GM06990 (cell line): ENCODE measurements around the gene CCDC170.

Experiments used
- DNase-seq: peaks from one replicate; pipeline ENCODE4 v3.0.0-alpha.2; 2011; ENCODE audit not compliant: insufficient read length; ENCODE audit errors: extremely low read depth
- H3K27me3 ChIP-seq: replicated peaks from 2 replicates; pipeline ENCODE4 v1.6.0; 2011; ENCODE audit warnings: low read length; ENCODE audit not compliant: control insufficient read depth, insufficient read depth
- H3K36me3 ChIP-seq: 2 replicates; pipeline ENCODE4 v1.5.1; 2011; ENCODE audit warnings: low read length; ENCODE audit not compliant: control insufficient read depth, insufficient read depth
- H3K4me3 ChIP-seq: replicated peaks from 2 replicates; pipeline ENCODE4 v1.5.1; 2011; ENCODE audit warnings: low read depth, mild to moderate bottlenecking, control low read depth, low read length
- TF ChIP-seq, protein P1 (sequence below): IDR thresholded peaks from 2 replicates; pipeline ENCODE4 v1.5.1; 2011; ENCODE audit warnings: low read length, control low read depth, mild to moderate bottlenecking, inconsistent platforms; ENCODE audit not compliant: insufficient read depth, poor library complexity, severe bottlenecking

CCDC170 gene

DNA sequence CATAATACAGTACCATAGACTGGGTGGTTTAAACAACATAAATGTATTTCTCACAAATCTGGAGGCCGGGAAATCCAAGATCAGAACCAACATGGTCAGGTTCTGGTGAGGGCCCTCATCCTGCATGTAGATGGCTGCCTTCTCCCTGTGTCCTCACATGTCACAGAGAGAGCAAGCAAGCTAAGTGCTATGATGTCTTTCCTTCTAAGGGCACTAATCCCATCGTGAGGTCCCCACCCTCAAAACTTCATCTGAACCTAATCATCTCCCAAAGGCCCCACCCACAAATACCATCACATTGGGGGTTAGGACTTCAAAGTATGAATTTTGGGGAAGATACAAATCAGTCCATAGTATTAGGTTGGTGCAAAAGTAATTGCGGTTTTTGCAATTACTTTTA lies 56.8 kb downstream of the CCDC170 start:
- DNase-seq = no peak
- no peaks in the 10 kb centered on the region for H3K27me3 ChIP-seq
- TF ChIP-seq, protein P1, sequence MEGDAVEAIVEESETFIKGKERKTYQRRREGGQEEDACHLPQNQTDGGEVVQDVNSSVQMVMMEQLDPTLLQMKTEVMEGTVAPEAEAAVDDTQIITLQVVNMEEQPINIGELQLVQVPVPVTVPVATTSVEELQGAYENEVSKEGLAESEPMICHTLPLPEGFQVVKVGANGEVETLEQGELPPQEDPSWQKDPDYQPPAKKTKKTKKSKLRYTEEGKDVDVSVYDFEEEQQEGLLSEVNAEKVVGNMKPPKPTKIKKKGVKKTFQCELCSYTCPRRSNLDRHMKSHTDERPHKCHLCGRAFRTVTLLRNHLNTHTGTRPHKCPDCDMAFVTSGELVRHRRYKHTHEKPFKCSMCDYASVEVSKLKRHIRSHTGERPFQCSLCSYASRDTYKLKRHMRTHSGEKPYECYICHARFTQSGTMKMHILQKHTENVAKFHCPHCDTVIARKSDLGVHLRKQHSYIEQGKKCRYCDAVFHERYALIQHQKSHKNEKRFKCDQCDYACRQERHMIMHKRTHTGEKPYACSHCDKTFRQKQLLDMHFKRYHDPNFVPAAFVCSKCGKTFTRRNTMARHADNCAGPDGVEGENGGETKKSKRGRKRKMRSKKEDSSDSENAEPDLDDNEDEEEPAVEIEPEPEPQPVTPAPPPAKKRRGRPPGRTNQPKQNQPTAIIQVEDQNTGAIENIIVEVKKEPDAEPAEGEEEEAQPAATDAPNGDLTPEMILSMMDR = no peak
- no peak overlapping the region for H3K4me3 ChIP-seq
- H3K36me3 ChIP-seq = no peaks in the 10 kb centered on the region

GRCh38 chr6:151551223-151551857 lies 57.5 kb downstream of the CCDC170 start:
- no peaks in the 10 kb centered on the region for H3K36me3 ChIP-seq
- H3K4me3 ChIP-seq = no peak overlapping the region
- TF ChIP-seq, protein P1 = no peak
- DNase-seq = no peak
- no peaks in the 10 kb centered on the region for H3K27me3 ChIP-seq

DNA sequence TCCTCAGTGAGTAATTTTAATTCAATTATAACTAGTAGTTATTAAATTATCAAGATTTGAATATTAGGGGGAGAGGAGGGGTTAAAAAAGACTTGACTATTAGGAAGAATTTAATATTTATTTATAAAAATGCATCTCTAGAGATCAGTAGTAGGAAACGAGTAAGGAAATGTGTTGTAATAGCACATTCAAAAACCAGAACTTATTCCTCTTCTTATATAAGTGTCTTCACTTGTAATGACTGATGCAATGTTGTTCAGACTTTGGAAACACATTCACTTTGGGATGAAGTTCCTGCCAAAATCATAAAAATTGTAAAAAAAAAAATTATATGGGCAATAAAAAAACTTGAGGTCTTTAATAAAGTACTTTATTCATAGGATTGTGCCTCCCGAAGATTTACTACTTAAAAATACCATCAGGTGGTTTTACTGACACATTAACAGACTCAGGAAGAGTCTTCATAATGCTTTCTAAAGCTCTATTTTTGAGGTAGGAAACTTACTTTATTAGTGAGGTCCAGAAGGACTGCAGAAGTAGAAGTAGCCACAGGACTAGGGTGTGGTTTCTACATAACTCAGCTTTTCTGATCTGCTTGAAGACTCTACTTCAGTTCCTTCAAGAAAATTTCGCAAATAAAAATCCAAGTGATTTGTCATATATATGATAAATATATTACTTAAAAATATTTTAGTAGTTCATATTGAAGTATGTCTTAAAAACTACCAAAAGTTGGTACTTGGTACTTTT lies 59.8 kb downstream of the CCDC170 start:
- Histone ChIP-seq H3K27me3 (no peaks in the 10 kb centered on the region), H3K4me3 (no peak overlapping the region), H3K36me3 (no peaks in the 10 kb centered on the region)
- TF ChIP-seq, protein P1 = no peak
- DNase-seq = no peak

DNA sequence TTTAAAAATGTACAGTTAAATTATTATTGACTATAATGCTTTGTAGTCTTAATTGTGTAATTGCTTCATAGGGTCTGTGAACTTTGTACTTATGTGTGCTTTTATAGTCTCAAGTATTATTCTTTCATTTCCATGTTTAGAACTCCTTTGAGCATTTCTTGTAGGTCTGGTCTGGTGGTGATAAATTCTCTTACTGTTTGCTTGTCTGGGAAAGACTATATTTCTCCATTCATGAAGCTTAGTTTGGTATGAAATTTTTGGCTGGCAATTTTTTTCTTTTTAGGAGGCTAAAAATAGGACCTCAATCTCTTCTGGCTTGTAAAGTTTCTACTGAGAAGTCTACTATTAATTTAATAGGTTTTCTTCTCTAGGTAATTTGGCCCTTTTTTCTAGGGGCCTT lies 67.4 kb downstream of the CCDC170 start:
- Histone ChIP-seq H3K36me3 (no peaks in the 10 kb centered on the region), H3K27me3 (no peaks in the 10 kb centered on the region), H3K4me3 (no peak overlapping the region)
- TF ChIP-seq, protein P1 = no peak
- DNase-seq = no peak

- TF ChIP-seq, protein P1 = no peak
- DNase-seq = no peak
- Histone ChIP-seq H3K27me3 (no peaks in the 10 kb centered on the region), H3K36me3 (no peaks in the 10 kb centered on the region), H3K4me3 (no peak overlapping the region)
Observed at GRCh38 chr6:151564654-151565053, 70.8 kb downstream of the CCDC170 start.
